ACC112 (cell line): Measurements from ENCODE around the gene GUCY1B1.

ENCODE experiments used
- H2AFZ ChIP-seq: fragments of 200-600 bp; sonication (generic); one replicate; pipeline ENCODE4 v1.6.0; 2017; ENCODE audit warnings: antibody characterized with exemption, low read length; ENCODE audit not compliant: unreplicated experiment
- H3K27ac ChIP-seq: fragments of 200-600 bp; sonication (generic); 2 replicates; pipeline ENCODE4 v1.5.1; 2014; ENCODE audit warnings: low read depth, mild to moderate bottlenecking, antibody characterized with exemption, low read length, moderate library complexity
- H3K27me3 ChIP-seq: fragments of 200-600 bp; sonication (generic); 2 replicates; pipeline ENCODE4 v1.6.1; 2014; ENCODE audit warnings: mild to moderate bottlenecking, antibody characterized with exemption, low read length, moderate library complexity, mixed read lengths; ENCODE audit not compliant: insufficient read depth
- H3K36me3 ChIP-seq: fragments of 200-600 bp; sonication (generic); 2 replicates; pipeline ENCODE4 v1.6.1; 2016; ENCODE audit warnings: mild to moderate bottlenecking, antibody characterized with exemption, low read length, moderate library complexity, mixed read lengths; ENCODE audit not compliant: insufficient read depth
- H3K4me1 ChIP-seq: fragments of 200-600 bp; sonication (generic); one replicate; pipeline ENCODE4 v1.6.1; 2016; ENCODE audit warnings: low read length, mixed read lengths; ENCODE audit not compliant: insufficient read depth, unreplicated experiment, control insufficient read depth
- H3K4me3 ChIP-seq: fragments of 200-600 bp; sonication (generic); 2 replicates; pipeline ENCODE4 v1.5.1; 2014; ENCODE audit warnings: mild to moderate bottlenecking, low read depth, low read length
- H3K79me2 ChIP-seq: fragments of 200-600 bp; sonication (generic); one replicate; pipeline ENCODE4 v1.6.0; 2016; ENCODE audit warnings: low read length; ENCODE audit not compliant: control insufficient read depth, unreplicated experiment, insufficient read depth

The GUCY1B1 gene

GRCh38 chr4:155777971-155778735, 19.3 kb downstream of the GUCY1B1 start:
- Histone ChIP-seq H3K36me3 (no peaks in the 10 kb centered on the region), H3K4me3 (no peak overlapping the region), H3K27me3 (no peaks in the 10 kb centered on the region), H3K27ac (no peak overlapping the region), H3K79me2 (no peaks in the 10 kb centered on the region), H3K4me1 (no peaks in the 10 kb centered on the region), H2AFZ (no peak overlapping the region)

GRCh38 chr4:155780775-155781174, 22.0 kb downstream of the GUCY1B1 start:
- Histone ChIP-seq H2AFZ (no peak overlapping the region), H3K27me3 (no peaks in the 10 kb centered on the region), H3K27ac (no peak overlapping the region), H3K4me1 (no peaks in the 10 kb centered on the region), H3K4me3 (no peak overlapping the region), H3K79me2 (no peaks in the 10 kb centered on the region), H3K36me3 (no peaks in the 10 kb centered on the region)

- Histone ChIP-seq H3K36me3 (no peaks in the 10 kb centered on the region), H2AFZ (no peak overlapping the region), H3K27me3 (no peaks in the 10 kb centered on the region), H3K79me2 (no peaks in the 10 kb centered on the region), H3K4me1 (no peaks in the 10 kb centered on the region), H3K27ac (no peak overlapping the region), H3K4me3 (no peak overlapping the region)
Measured at GRCh38 chr4:155781249-155781831, 22.5 kb downstream of the GUCY1B1 start.

- Histone ChIP-seq H3K79me2 (no peaks in the 10 kb centered on the region), H2AFZ (no peak overlapping the region), H3K4me3 (no peak overlapping the region), H3K27ac (no peak overlapping the region), H3K27me3 (no peaks in the 10 kb centered on the region), H3K4me1 (peaks cover 12% of the 10 kb centered on the region), H3K36me3 (no peaks in the 10 kb centered on the region)
Measured at GRCh38 chr4:155784637-155785036, 25.8 kb downstream of the GUCY1B1 start.

GRCh38 chr4:155785828-155786227, 27.0 kb downstream of the GUCY1B1 start:
- H3K4me3 ChIP-seq: no peak overlapping the region
- no peak overlapping the region for H3K27ac ChIP-seq
- no peaks in the 10 kb centered on the region for H3K36me3 ChIP-seq
- H3K27me3 ChIP-seq: no peaks in the 10 kb centered on the region
- no peak overlapping the region for H2AFZ ChIP-seq
- peaks cover 14% of the 10 kb centered on the region for H3K4me1 ChIP-seq
- H3K79me2 ChIP-seq: no peaks in the 10 kb centered on the region

GRCh38 chr4:155787113-155787710, 28.4 kb downstream of the GUCY1B1 start:
- H3K79me2 ChIP-seq: no peaks in the 10 kb centered on the region
- no peaks in the 10 kb centered on the region for H3K36me3 ChIP-seq
- H3K27ac ChIP-seq: no peak overlapping the region
- H2AFZ ChIP-seq: peak overlapping the region; percentile 70
- peaks cover 14% of the 10 kb centered on the region for H3K4me1 ChIP-seq
- H3K4me3 ChIP-seq: no peak overlapping the region; the same call in 1 of the 2 replicates
- no peaks in the 10 kb centered on the region for H3K27me3 ChIP-seq

- Histone ChIP-seq H2AFZ (peak overlapping the region; percentile 86), H3K27me3 (no peaks in the 10 kb centered on the region), H3K27ac (no peak overlapping the region), H3K4me1 (peaks cover 14% of the 10 kb centered on the region), H3K4me3 (peak overlapping the region; percentile 71), H3K79me2 (no peaks in the 10 kb centered on the region), H3K36me3 (no peaks in the 10 kb centered on the region)
Measured at GRCh38 chr4:155789391-155789790, 30.6 kb downstream of the GUCY1B1 start.

GRCh38 chr4:155789982-155790381, 31.2 kb downstream of the GUCY1B1 start:
- Histone ChIP-seq H3K27me3 (no peaks in the 10 kb centered on the region), H3K4me3 (peak overlapping the region; percentile 71; the same call in 1 of the 2 replicates), H3K79me2 (no peaks in the 10 kb centered on the region), H3K4me1 (peaks cover 18% of the 10 kb centered on the region), H3K27ac (no peak overlapping the region), H3K36me3 (no peaks in the 10 kb centered on the region), H2AFZ (peak overlapping the region; percentile 86)

- Histone ChIP-seq H2AFZ (no peak overlapping the region), H3K4me3 (no peak overlapping the region), H3K79me2 (no peaks in the 10 kb centered on the region), H3K27me3 (no peaks in the 10 kb centered on the region), H3K27ac (no peak overlapping the region), H3K4me1 (peaks cover 5% of the 10 kb centered on the region), H3K36me3 (no peaks in the 10 kb centered on the region)
Measured at GRCh38 chr4:155794589-155795236, 35.9 kb downstream of the GUCY1B1 start.

GRCh38 chr4:155795991-155796390, 37.2 kb downstream of the GUCY1B1 start:
- no peak overlapping the region for H3K4me3 ChIP-seq
- H3K27me3 ChIP-seq: no peaks in the 10 kb centered on the region
- H2AFZ ChIP-seq: no peak overlapping the region
- no peaks in the 10 kb centered on the region for H3K36me3 ChIP-seq
- no peak overlapping the region for H3K27ac ChIP-seq
- peaks cover 4% of the 10 kb centered on the region for H3K4me1 ChIP-seq
- H3K79me2 ChIP-seq: no peaks in the 10 kb centered on the region
